IMR-90 (cell line): ENCODE results near the gene APOL2. TPM values are rescaled to one million over a fixed set of nuclear protein-coding genes. Genes with fewer than 3 reads are reported as not detected.
A peak's percentile ranks its signal among the peaks of the same experiment; 100 is the strongest.

Source experiments
- ATAC-seq: fragments of 200-7000 bp; cut with Tn5 transposase; 2 replicates; pipeline ENCODE4 v1.9.1; 2020; ENCODE audit warnings: low read depth, mild to moderate bottlenecking, moderate library complexity
- BruUV-seq: library from RNA; stranded (reverse); fragments of 400-500 nt; replicated peaks from 2 replicates; lab custom pipeline; 2021; lab: Mats Ljungman, UMichigan
- CTCF ChIA-PET: fragments of 300-600 bp; formaldehyde crosslinking; extraction: SDS; loops from one replicate; lab custom pipeline; 2021; ENCODE audit warnings: antibody characterized with exemption; lab: Yijun Ruan, JAX
- POLR2A ChIA-PET: fragments of 300-600 bp; sonication (Branson Sonifier 250); formaldehyde crosslinking; loops from one replicate; lab custom pipeline; 2022; ENCODE audit warnings: antibody characterized with exemption; ENCODE audit not compliant: unreplicated experiment; lab: Charles Lee
- DNase-seq: peaks from one replicate; pipeline ENCODE4 v3.0.0; 2013
- H2AFZ ChIP-seq: replicated peaks from 2 replicates; pipeline ENCODE3; 2013; ENCODE audit warnings: low read length, mild to moderate bottlenecking; ENCODE audit not compliant: poor library complexity
- H2AK5ac ChIP-seq: 2 replicates; pipeline ENCODE4 v1.6.1; 2013; ENCODE audit warnings: low read depth, low read length, inconsistent platforms
- H2AK9ac ChIP-seq: replicated peaks from 2 replicates; pipeline ENCODE3; 2013; ENCODE audit warnings: mild to moderate bottlenecking, low read depth, low read length, moderate library complexity; ENCODE audit not compliant: poor library complexity
- H2BK120ac ChIP-seq: 2 replicates; pipeline ENCODE4 v1.6.1; 2013; ENCODE audit warnings: low read depth, low read length, inconsistent platforms
- H2BK15ac ChIP-seq: 3 replicates; pipeline ENCODE4 v1.6.1; 2013; ENCODE audit warnings: low read depth, low read length, inconsistent platforms
- H2BK20ac ChIP-seq: 2 replicates; pipeline ENCODE4 v1.6.1; 2013; ENCODE audit warnings: low read depth, mild to moderate bottlenecking, inconsistent platforms, low read length, moderate library complexity
- H2BK5ac ChIP-seq: 2 replicates; pipeline ENCODE4 v1.6.1; 2013; ENCODE audit warnings: mild to moderate bottlenecking, low read depth, low read length, inconsistent platforms; ENCODE audit not compliant: poor library complexity, severe bottlenecking
- H3K14ac ChIP-seq: replicated peaks from 2 replicates; pipeline ENCODE4 v1.6.1; 2013; ENCODE audit warnings: low read depth, low read length, inconsistent platforms
- H3K18ac ChIP-seq: 2 replicates; pipeline ENCODE4 v1.6.1; 2013; ENCODE audit warnings: low read depth, low read length, control low read depth
- H3K23ac ChIP-seq: 2 replicates; pipeline ENCODE4 v1.6.1; 2013; ENCODE audit warnings: low read depth, low read length, inconsistent platforms
- H3K27ac ChIP-seq: 2 replicates; pipeline ENCODE4 v1.5.1; 2013; ENCODE audit warnings: mild to moderate bottlenecking, control low read depth, low read length; ENCODE audit not compliant: insufficient read depth
- H3K27me3 ChIP-seq: 2 replicates; pipeline ENCODE4 v1.6.1; 2013; ENCODE audit warnings: low read length; ENCODE audit not compliant: control insufficient read depth, insufficient read depth
- H3K36me3 ChIP-seq: 2 replicates; pipeline ENCODE4 v1.6.1; 2013; ENCODE audit warnings: low read length, mixed read lengths; ENCODE audit not compliant: control insufficient read depth, insufficient read depth
- H3K4ac ChIP-seq: 2 replicates; pipeline ENCODE4 v1.6.1; 2013; ENCODE audit warnings: low read depth, low read length, inconsistent platforms
- H3K4me1 ChIP-seq: 2 replicates; pipeline ENCODE4 v1.6.1; 2013; ENCODE audit warnings: low read length, mixed read lengths; ENCODE audit not compliant: control insufficient read depth, insufficient read depth
- H3K4me2 ChIP-seq: 2 replicates; pipeline ENCODE4 v1.6.1; 2013; ENCODE audit warnings: low read depth, mild to moderate bottlenecking, control low read depth, low read length, moderate library complexity
- H3K4me3 ChIP-seq: 2 replicates; pipeline ENCODE4 v1.5.1; 2013; ENCODE audit warnings: low read depth, mild to moderate bottlenecking, control low read depth, low read length, moderate library complexity; ENCODE audit not compliant: insufficient read depth
- H3K56ac ChIP-seq: 2 replicates; pipeline ENCODE4 v1.6.1; 2013; ENCODE audit warnings: low read length, inconsistent platforms; ENCODE audit not compliant: insufficient read depth; ENCODE audit errors: extremely low read depth
- H3K79me1 ChIP-seq, 2 experiments: 2 replicates each; pipeline ENCODE4 v1.6.1; 2013; ENCODE audit warnings: low read length in 2 of 2, inconsistent platforms in 1 of 2, low read depth in 1 of 2
- H3K9ac ChIP-seq: 2 replicates; pipeline ENCODE4 v1.6.1; 2013; ENCODE audit warnings: low read depth, low read length, control low read depth
- H3K9me1 ChIP-seq: 2 replicates; pipeline ENCODE4 v1.6.1; 2013; ENCODE audit warnings: low read length, inconsistent platforms; ENCODE audit not compliant: insufficient read depth
- H3K9me3 ChIP-seq: 2 replicates; pipeline ENCODE4 v1.6.1; 2013; ENCODE audit warnings: low read length; ENCODE audit not compliant: control insufficient read depth, insufficient read depth
- H4K20me1 ChIP-seq: 2 replicates; pipeline ENCODE4 v1.6.1; 2013; ENCODE audit warnings: low read length, inconsistent platforms; ENCODE audit not compliant: insufficient read depth
- H4K5ac ChIP-seq: 2 replicates; pipeline ENCODE4 v1.6.1; 2013; ENCODE audit warnings: mild to moderate bottlenecking, low read depth, low read length, control low read depth
- H4K8ac ChIP-seq, 2 experiments: 2 replicates each; pipeline ENCODE4 v1.6.1; 2013; ENCODE audit warnings: low read depth in 2 of 2, low read length in 2 of 2, control low read depth in 1 of 2, inconsistent platforms in 1 of 2
- H4K91ac ChIP-seq: 2 replicates; pipeline ENCODE4 v1.6.1; 2013; ENCODE audit warnings: low read depth, low read length, inconsistent platforms; ENCODE audit not compliant: insufficient read depth
- CEBPB ChIP-seq: IDR thresholded peaks from 2 replicates; pipeline ENCODE4 v1.6.1; 2012; ENCODE audit warnings: low read depth, low read length, improper control_type of control experiment
- MXI1 ChIP-seq: IDR thresholded peaks from 2 replicates; pipeline ENCODE4 v1.6.1; 2012; ENCODE audit warnings: low read depth, mild to moderate bottlenecking, low read length, moderate library complexity, borderline replicate concordance
- RFX5 ChIP-seq: IDR thresholded peaks from 2 replicates; pipeline ENCODE4 v1.8.0; 2012; ENCODE audit warnings: low read depth, mild to moderate bottlenecking, low read length, moderate library complexity
- WGBS, 2 experiments: methylation state at CpG; one replicate each; pipeline versions ENCODE4 v1.1.5 to v1.1.7; 2013; ENCODE audit warnings: missing lambda C conversion rate in 2 of 2; ENCODE audit not compliant: insufficient read length in 1 of 2; ENCODE audit errors: extremely low coverage in 2 of 2; 5-methylcytosine and 5-hydroxymethylcytosine counted together
- dilution Hi-C: fragments of 300-500 bp; cut with HindIII; formaldehyde crosslinking; loops from one replicate; pipeline ENCODE4 v1.14.3; 2018; ENCODE audit warnings: low sequenced_read_pairs; ENCODE audit not compliant: unreplicated experiment
- in situ Hi-C: fragments of 300-500 bp; cut with MboI; formaldehyde crosslinking; loops from 3 replicates; pipeline ENCODE4 v1.14.3; 2019; ENCODE audit warnings: low sequenced_read_pairs, inconsistent platforms, mixed read lengths
- intact Hi-C: fragments of 100-400 bp; cut with micrococcal nuclease; formaldehyde crosslinking; loops from 2 replicates; pipeline ENCODE4 v1.10.0; 2022
- polyA plus RNA-seq, 3 experiments: library from polyadenylated mRNA; depleted of rRNA; stranded (reverse); fragments of >200 nt; gene quantifications; 2 replicates each; pipeline ENCODE4 v1.2.3, GENCODE V29; 2012; ENCODE audit warnings: low replicate concordance in 1 of 3
- total RNA-seq: library from RNA; depleted of rRNA; stranded (reverse); fragments of >200 nt; gene quantifications from 2 replicates; pipeline ENCODE4 v1.2.3, GENCODE V29; 2012

Gene APOL2
- total and polyA plus RNA-seq, 2 of the 4 experiments (the other 2 are of a cell fraction), result 13.1 to 57.5 TPM

GRCh38 chr22:36284171-36284571, 44.8 kb upstream of the APOL2 start:
- Histone ChIP-seq H3K9ac (no peak overlapping the region), H3K4me2 (no peak overlapping the region), H2BK20ac (no peak overlapping the region), H2AK9ac (peak overlapping the region; percentile 31), H3K4me3 (no peak overlapping the region), H2BK120ac (no peak overlapping the region), H3K4ac (no peak overlapping the region), H2AFZ (no peak overlapping the region), H3K14ac (no peak overlapping the region), H3K36me3 (peaks cover 88% of the 10 kb centered on the region), H3K56ac (no peak overlapping the region), H3K18ac (no peak overlapping the region), H2BK15ac (no peak overlapping the region), H4K20me1 (peaks cover 90% of the 10 kb centered on the region), H3K4me1 (no peaks in the 10 kb centered on the region), H3K23ac (no peak overlapping the region), H4K91ac (no peak overlapping the region), H3K27ac (no peak overlapping the region), H2AK5ac (no peak overlapping the region), H2BK5ac (no peak overlapping the region), H4K5ac (no peak overlapping the region), H3K9me1 (0 out of 2 replicates have a peak, but pooled peaks cover 1% of the 10 kb centered on the region), H3K79me1 (peaks cover 37 to 71% of the 10 kb centered on the region in 2 experiments), H4K8ac (no peak overlapping the region), H3K9me3 (no peaks in the 10 kb centered on the region), H3K27me3 (no peaks in the 10 kb centered on the region)
- dilution Hi-C loops (no loop called here), in situ Hi-C loops (no loop called here), intact Hi-C loops (no loop called here)
- no TSS peak for BruUV-seq
- POLR2A ChIA-PET, result no interaction called here
- no peak for TF ChIP-seq MXI1
- no peak for TF ChIP-seq RFX5
- TF ChIP-seq CEBPB, result no peak
- ATAC-seq, result no peak
- 92% methylated on average over 13 of the region's 24 CpGs; no CpG with 5 or more reads in 1 of the 2 experiments for WGBS, 2 experiments
- CTCF ChIA-PET, result no interaction called here
- DNase-seq, result no peak
